ENCODE measurements around the gene NTN1. TPM values are rescaled to one million over a fixed set of nuclear protein-coding genes. Genes with fewer than 3 reads are reported as not detected.

Gene NTN1
- total RNA-seq, 1 donor from 2014 or later: 29.6 TPM

DNA sequence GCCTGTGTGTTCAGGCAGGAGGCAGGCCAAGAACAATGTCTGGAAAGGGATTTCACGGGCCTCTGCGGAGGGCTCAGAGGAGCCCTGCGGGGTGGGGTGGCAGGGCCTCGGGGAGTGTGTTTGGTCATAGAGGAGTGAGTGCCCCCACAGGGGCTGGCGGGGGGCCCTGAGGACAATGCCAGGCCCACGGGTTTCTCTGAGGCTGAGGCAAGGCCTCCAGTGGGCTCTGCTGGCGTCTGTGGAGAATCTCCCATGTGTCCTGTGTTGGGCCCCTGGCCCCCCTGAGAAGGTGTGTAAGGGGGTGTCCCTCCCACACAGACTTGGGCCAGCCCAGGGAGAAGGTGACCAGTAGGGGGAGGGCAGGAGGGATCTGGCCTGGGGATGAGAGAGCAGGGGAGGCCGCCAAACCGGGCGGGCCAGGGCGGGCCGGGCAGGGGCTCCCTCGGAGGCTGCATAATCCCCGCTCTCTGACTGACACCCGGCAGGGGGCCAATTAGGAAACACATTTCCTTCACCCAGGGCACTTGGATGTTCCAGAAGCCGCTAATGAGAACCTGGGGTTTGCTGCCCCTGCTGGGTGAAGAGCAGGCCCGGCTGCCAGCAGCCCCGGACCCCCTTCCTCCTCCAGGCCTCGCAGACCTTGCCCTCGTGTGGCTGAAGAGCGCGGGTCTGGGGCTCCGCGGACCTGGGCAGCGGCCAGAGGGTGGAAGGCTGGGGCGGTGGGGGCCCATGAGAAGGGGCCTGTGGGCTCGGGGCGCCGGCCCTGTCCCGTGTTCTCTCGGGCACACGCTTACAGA, 204.2 kb downstream of the NTN1 start:
- no peak for DNase-seq (ENCODE audit: low spot score in 2 of 2)
- Histone ChIP-seq H3K27ac (peak overlapping the region; percentile 6 to 57), H3K9me3 (no peaks in the 10 kb centered on the region), H3K27me3 (no peaks in the 10 kb centered on the region), H3K4me1 (peaks cover 4 to 20% of the 10 kb centered on the region in 2 donors), H3K4me3 (no peak overlapping the region), H3K36me3 (no peaks in the 10 kb centered on the region)
- intact Hi-C loops (cut with DNase I): no loop called here
- TF ChIP-seq, protein P1, sequence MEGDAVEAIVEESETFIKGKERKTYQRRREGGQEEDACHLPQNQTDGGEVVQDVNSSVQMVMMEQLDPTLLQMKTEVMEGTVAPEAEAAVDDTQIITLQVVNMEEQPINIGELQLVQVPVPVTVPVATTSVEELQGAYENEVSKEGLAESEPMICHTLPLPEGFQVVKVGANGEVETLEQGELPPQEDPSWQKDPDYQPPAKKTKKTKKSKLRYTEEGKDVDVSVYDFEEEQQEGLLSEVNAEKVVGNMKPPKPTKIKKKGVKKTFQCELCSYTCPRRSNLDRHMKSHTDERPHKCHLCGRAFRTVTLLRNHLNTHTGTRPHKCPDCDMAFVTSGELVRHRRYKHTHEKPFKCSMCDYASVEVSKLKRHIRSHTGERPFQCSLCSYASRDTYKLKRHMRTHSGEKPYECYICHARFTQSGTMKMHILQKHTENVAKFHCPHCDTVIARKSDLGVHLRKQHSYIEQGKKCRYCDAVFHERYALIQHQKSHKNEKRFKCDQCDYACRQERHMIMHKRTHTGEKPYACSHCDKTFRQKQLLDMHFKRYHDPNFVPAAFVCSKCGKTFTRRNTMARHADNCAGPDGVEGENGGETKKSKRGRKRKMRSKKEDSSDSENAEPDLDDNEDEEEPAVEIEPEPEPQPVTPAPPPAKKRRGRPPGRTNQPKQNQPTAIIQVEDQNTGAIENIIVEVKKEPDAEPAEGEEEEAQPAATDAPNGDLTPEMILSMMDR (IDR thresholded peaks at IDR 0.05): peak in 2 of 3 experiments; percentile 10 to 40

DNA sequence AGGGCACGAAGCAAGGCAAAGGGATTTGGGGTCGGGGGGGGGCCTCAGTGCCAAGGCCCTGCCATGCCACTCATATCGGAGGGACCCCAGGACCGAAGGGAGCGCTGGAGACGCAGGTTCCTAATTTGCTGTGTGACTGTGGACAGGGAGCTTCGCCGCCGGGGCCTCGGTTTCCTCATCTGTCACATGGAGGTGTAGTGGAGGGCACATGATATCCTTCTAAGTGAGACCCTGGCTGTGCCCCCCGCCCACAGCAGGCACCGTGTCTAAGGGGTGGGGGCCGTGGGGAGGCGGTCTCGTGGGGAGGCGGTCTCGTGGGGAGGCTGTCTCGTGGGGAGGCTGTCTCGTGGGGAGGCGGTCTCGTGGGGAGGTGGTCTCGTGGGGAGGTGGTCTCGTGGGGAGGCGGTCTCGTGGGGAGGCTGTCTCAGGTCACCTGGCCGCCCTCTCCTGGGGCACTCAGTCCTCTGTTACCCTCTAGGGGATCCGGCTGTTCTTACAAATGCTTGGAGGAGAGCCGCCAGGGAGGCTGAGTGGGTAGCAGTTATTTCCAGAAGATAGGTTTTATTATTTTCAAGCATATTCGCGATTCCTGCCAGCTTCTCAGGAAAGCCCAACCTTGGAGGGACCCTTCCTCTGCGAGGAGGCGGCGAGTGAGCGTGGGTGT, 205.0 kb downstream of the NTN1 start:
- intact Hi-C loops (cut with DNase I): no loop called here
- no peak overlapping the region for H3K4me3 ChIP-seq
- H3K36me3 ChIP-seq: no peaks in the 10 kb centered on the region
- H3K27me3 ChIP-seq: no peaks in the 10 kb centered on the region
- TF ChIP-seq, protein P1 (IDR thresholded peaks at IDR 0.05): no peak
- peaks cover 4 to 20% of the 10 kb centered on the region in 2 donors for H3K4me1 ChIP-seq
- H3K9me3 ChIP-seq: no peaks in the 10 kb centered on the region
- DNase-seq (ENCODE audit: low spot score in 2 of 2): no peak
- H3K27ac ChIP-seq: peak overlapping the region; percentile 6 to 57

DNA sequence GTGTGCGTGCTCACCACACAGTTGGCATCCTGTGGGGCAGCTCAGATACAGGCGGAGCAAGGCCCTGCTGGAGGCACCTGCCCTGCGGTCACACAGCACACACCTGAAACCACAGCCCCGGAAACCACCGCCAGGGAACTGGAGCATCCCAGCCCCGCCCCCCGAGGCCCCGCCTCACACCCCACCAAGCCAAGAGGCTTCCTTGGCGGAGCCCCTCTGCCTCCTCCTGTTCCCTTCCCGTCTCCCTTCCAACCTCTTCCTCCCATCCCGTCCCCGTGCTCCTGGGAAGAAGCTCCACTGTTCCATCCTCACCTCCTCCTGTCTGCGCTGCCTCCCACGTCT, 205.5 kb downstream of the NTN1 start:
- intact Hi-C loops (cut with DNase I): no loop called here
- H3K27ac ChIP-seq: peak overlapping the region in 1 of 2 donors; percentile 7
- no peak for DNase-seq (ENCODE audit: low spot score in 2 of 2)
- TF ChIP-seq, protein P1 (IDR thresholded peaks at IDR 0.05): no peak
- H3K36me3 ChIP-seq: no peaks in the 10 kb centered on the region
- no peaks in the 10 kb centered on the region for H3K9me3 ChIP-seq
- peaks cover 4 to 20% of the 10 kb centered on the region in 2 donors for H3K4me1 ChIP-seq
- H3K27me3 ChIP-seq: no peaks in the 10 kb centered on the region
- no peak overlapping the region for H3K4me3 ChIP-seq

DNA sequence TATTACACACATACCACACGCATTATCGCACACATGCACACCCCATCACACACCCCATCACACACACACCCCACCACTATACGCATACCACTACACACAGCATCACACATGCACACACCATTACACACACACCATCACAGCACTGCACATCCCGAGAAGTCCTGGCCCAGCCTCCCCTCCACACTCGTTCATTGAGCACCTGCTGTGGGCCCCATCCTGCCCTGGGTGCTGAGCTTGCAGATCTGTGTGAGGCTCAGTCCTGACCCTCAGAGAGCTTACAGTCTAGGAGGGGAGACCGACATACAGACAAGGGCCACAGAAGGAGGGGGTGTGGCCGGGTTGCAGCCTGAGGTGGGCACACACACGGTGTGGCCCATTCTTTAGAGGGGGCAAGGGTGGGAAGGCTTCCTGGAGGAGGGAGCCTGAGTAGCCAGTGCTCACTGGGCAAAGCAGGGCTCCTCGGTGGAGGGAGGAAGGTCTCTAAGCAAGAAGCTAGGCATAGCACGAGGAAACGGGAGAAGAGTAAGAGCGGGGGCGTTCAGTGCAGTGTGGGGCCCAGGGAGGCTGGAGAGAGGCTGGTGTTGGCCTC, 206.6 kb downstream of the NTN1 start:
- Histone ChIP-seq H3K4me3 (peak overlapping the region in 1 of 2 donors; percentile 34), H3K9me3 (no peaks in the 10 kb centered on the region), H3K27ac (peak overlapping the region; percentile 82 to 85), H3K36me3 (no peaks in the 10 kb centered on the region), H3K4me1 (peaks cover 4 to 20% of the 10 kb centered on the region in 2 donors), H3K27me3 (no peaks in the 10 kb centered on the region)
- no peak for DNase-seq (ENCODE audit: low spot score in 2 of 2)
- intact Hi-C loops (cut with DNase I): loop anchor here (2.0 kb wide), 1 partner anchor 205 kb away; no protein-coding TSS in a partner anchor
- TF ChIP-seq, protein P1 (IDR thresholded peaks at IDR 0.05): no peak

DNA sequence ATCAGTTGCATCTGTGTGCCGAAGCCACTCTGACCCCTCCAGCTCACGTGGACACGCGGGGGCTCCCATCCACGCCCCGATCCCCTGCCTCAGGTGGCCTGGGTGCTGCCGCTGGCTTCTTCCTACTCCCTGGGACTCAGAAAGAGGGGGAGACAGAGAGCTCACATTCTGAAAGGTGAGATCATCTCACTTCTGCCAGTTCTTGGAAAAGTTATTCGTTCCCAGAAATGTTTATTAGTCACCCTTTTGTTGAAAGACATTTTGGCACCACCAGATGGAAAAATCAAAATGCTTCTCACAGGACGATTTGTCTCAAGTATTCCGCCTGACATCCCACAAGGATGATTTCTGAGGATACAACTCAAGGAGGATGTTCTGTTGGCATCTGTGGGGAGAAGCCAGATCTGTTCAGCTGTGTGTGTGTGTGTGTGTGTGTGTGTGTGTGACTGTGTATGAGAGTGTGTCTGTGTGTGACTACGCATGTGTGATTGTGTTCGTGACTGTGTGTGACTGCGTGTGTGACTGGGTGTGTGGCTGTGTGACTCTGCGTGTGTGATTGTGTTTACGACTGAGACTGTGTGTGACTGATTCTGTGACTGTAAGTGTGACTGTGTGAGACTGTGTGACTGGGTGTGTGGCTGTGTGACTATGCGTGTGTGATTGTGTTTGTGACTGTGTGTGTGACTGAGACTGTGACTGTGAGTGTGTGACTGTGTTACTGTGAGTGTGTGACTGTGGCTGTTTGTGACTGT, 207.3 kb downstream of the NTN1 start:
- TF ChIP-seq, protein P1 (IDR thresholded peaks at IDR 0.05): no peak
- H3K4me3 ChIP-seq: peak overlapping the region in 1 of 2 donors; percentile 34

More for the DNA sequence above, 207.3 kb downstream of the NTN1 start:
- H3K9me3 ChIP-seq: no peaks in the 10 kb centered on the region
- DNase-seq (ENCODE audit: low spot score in 2 of 2): no peak
- H3K27me3 ChIP-seq: no peaks in the 10 kb centered on the region
- H3K36me3 ChIP-seq: no peaks in the 10 kb centered on the region
- H3K27ac ChIP-seq: peak overlapping the region; percentile 82 to 85
- H3K4me1 ChIP-seq: peaks cover 4 to 20% of the 10 kb centered on the region in 2 donors
- intact Hi-C loops (cut with DNase I): loop anchor here (2.0 kb wide), 1 partner anchor 206 kb away; no protein-coding TSS in a partner anchor

All from ascending aorta (tissue), 2 donors.